Right lobe of liver (tissue), 6 donors: ENCODE measurements around the gene CHP2. TPM values are rescaled to one million over a fixed set of nuclear protein-coding genes. Genes with fewer than 3 reads are reported as not detected.
"Not testable (repeated sequence)": the region's sequence is repeated elsewhere in the genome, so short reads cannot be mapped to it uniquely, and the experiment has no call there.

Experiments used
- ATAC-seq, 4 donors: fragments of 200-7000 bp; cut with Tn5 transposase; one replicate each; pipeline ENCODE4 v1.9.1; 2020; ENCODE audit warnings: mild to moderate bottlenecking in 4 of 4, moderate library complexity in 4 of 4
- DNase-seq, 3 donors: peaks; one replicate each; pipeline ENCODE4 v3.0.0-alpha.2; 2020
- H3K27ac ChIP-seq, 3 donors: fragments of 200-600 bp; one replicate each; pipeline ENCODE4 v1.8.0; 2022
- H3K27me3 ChIP-seq, 2 donors: fragments of 200-600 bp; one replicate each; pipeline ENCODE4 v1.8.0; 2022
- H3K36me3 ChIP-seq, 4 donors: fragments of 200-600 bp; sonication (generic) in 1 of 4; one replicate each; pipeline versions ENCODE4 v1.5.1 to v1.8.0; 2017 to 2022; ENCODE audit warnings: control low read depth in 1 of 4
- H3K4me1 ChIP-seq, 4 donors: fragments of 200-600 bp; sonication (generic) in 1 of 4; one replicate each; pipeline versions ENCODE4 v1.5.1 to v1.8.0; 2017 to 2022; ENCODE audit warnings: control low read depth in 1 of 4
- H3K4me3 ChIP-seq, 3 donors: fragments of 200-600 bp; one replicate each; pipeline ENCODE4 v1.8.0; 2022
- H3K9me3 ChIP-seq, 4 donors: fragments of 200-600 bp; sonication (generic) in 1 of 4; one replicate each; pipeline versions ENCODE4 v1.5.1 to v1.8.0; 2017 to 2022; ENCODE audit warnings: control low read depth in 1 of 4
- POLR2A ChIP-seq: fragments of 450-650 bp; IDR thresholded peaks from one replicate; pipeline ENCODE4 v1.6.1; 2017; ENCODE audit warnings: antibody characterized with exemption, mild to moderate bottlenecking
- WGBS: methylation state at CpG from one replicate; pipeline ENCODE4 v1.1.6; 2018; ENCODE audit warnings: low coverage, low lambda C conversion rate; ENCODE audit not compliant: insufficient coverage; ENCODE audit errors: missing lambda C conversion rate; 5-methylcytosine and 5-hydroxymethylcytosine counted together
- intact Hi-C, 2 donors: fragments of 100-400 bp; cut with DNase I; formaldehyde crosslinking; loops; one replicate each; pipeline versions ENCODE4 v1.11.2 to v1.14.1; 2022
- total RNA-seq, 6 experiments: library from RNA; depleted of rRNA in 2 of 6; stranded (reverse); fragments of >200 nt in 2 of 6; fragmentation: NEBNext Ultra II Directional in 3 of 6; extraction: Animal tissue kit (Norgen Biotek cat#: 25700) in 3 of 6; gene quantifications; one replicate each; pipeline versions ENCODE4 v1.1.0 to v1.2.4, GENCODE V29; 2016 to 2023
- TF ChIP-seq, protein P1 (sequence below), 4 donors: fragments of 200-600 bp in 3 of 4; fragments of 450-650 bp in 1 of 4; IDR thresholded peaks; one replicate each; pipeline versions ENCODE4 v1.5.1 to v1.8.0; 2016 to 2022; ENCODE audit warnings: antibody characterized with exemption in 4 of 4, mild to moderate bottlenecking in 2 of 4
- donor health status: DM: no; HTN: yes; CAD: no.
- donor health status: DM: no; HTN: no; CAD: no.
- donor health status: DM: no; HTN: no; CAD: no.
- donor health status: DM: no; HTN: yes; CAD: no.
- donor health status: DM: no; HTN: yes; CAD: no.

The CHP2 gene
- total RNA-seq, 6 experiments from 2014 or later = not detected

DNA sequence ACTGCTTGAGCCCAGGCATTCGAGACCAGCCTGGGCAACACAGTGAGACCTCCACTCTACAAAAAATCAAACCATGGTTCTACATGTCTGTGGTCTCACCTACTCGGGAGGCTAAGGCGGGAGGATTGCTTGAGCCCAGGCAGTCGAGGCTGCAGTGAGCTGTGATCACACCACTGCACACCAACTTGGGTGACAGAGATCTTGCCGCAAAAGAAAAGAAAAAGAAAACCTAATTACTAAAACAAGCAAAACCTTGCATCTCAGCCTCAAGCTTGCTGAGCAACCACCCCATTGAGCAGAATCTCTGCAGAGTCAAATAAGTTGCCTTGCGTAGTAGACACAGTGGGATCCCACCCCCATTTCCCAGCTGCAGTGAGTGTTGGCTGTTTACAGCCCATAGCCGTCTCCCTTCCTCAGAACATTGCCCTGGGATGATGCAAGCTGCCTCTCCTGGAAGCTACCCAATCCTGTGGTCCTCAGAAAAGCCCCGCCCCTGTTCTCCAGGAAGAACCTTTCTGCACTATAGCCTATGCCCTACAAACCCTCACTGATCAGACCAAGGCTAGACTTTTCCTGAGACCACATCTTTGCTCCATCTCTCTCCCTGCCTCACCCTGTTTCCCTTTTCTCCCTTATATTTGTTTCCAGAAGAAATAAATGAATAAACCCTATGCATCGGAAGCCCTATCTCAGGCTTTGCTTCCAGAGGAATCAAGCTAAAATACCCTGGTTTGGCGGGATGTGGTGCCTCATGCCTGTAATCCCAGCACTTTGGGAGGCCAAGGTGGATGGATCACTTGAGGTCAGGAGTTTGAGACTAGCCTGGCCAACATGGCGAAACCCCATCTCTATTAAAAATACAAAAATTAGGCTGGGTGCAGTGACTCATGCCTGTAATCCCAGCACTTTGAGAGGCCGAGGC lies 25.1 kb upstream of the CHP2 start:
- H3K27me3 ChIP-seq = no peaks in the 10 kb centered on the region
- no peaks in the 10 kb centered on the region for H3K4me1 ChIP-seq
- intact Hi-C loops = no loop called here
- no peak for TF ChIP-seq POLR2A
- TF ChIP-seq, protein P1, sequence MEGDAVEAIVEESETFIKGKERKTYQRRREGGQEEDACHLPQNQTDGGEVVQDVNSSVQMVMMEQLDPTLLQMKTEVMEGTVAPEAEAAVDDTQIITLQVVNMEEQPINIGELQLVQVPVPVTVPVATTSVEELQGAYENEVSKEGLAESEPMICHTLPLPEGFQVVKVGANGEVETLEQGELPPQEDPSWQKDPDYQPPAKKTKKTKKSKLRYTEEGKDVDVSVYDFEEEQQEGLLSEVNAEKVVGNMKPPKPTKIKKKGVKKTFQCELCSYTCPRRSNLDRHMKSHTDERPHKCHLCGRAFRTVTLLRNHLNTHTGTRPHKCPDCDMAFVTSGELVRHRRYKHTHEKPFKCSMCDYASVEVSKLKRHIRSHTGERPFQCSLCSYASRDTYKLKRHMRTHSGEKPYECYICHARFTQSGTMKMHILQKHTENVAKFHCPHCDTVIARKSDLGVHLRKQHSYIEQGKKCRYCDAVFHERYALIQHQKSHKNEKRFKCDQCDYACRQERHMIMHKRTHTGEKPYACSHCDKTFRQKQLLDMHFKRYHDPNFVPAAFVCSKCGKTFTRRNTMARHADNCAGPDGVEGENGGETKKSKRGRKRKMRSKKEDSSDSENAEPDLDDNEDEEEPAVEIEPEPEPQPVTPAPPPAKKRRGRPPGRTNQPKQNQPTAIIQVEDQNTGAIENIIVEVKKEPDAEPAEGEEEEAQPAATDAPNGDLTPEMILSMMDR (IDR thresholded peaks at IDR 0.05) = no peak
- 60% methylated on average over 9 of the region's 12 CpGs for WGBS
- no peak for DNase-seq
- H3K27ac ChIP-seq = no peak overlapping the region
- H3K9me3 ChIP-seq = no peaks in the 10 kb centered on the region
- ATAC-seq = peak in 3 of 4 donors; percentile 22 to 24 (median 23)
- no peaks in the 10 kb centered on the region for H3K36me3 ChIP-seq
- H3K4me3 ChIP-seq = no peak overlapping the region

- Histone ChIP-seq H3K4me1 (no peaks in the 10 kb centered on the region), H3K9me3 (no peaks in the 10 kb centered on the region), H3K4me3 (no peak overlapping the region), H3K36me3 (no peaks in the 10 kb centered on the region), H3K27me3 (no peaks in the 10 kb centered on the region), H3K27ac (no peak overlapping the region)
- intact Hi-C loops = no loop called here
- 65% methylated on average over 12 of the region's 19 CpGs for WGBS
- ATAC-seq (no peak), DNase-seq (no peak)
- TF ChIP-seq, protein P1 (IDR thresholded peaks at IDR 0.05) = no peak
- TF ChIP-seq POLR2A = no peak
Observed at GRCh38 chr16:23734176-23734893, 20.5 kb upstream of the CHP2 start.

DNA sequence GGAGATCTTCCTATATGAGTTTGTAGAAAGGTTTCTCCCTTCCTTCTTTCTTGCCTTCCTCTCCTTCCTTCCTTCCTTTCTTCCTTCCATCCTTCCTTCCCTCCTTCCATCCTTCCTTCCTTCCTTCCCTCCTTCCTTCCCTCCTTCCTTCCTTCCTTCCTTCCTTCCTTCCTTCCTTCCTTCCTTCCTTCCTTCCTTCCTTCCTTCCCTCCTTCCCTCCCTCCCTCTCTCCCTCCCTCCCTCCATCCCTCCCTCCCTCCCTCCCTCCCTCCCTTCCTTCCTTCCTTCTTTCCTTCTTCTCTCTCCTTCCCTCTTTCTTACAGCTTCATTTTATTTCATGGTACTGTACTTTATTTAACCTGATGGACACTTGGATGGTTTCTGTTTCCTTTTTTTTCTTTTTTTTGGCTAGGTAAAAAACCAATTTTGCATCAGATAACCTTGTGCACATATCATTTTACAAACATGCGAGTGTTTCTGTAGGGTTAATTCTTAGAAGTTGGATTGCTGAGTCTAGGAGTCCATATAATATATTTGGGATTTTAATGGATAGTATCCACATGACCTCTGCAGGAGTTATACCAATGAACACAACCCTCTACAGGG lies 17.3 kb upstream of the CHP2 start:
- H3K27ac ChIP-seq, intact Hi-C loops, H3K9me3 ChIP-seq, H3K27me3 ChIP-seq, H3K4me3 ChIP-seq, ATAC-seq, DNase-seq, H3K36me3 ChIP-seq, H3K4me1 ChIP-seq: not testable (repeated sequence)
- 83% methylated on average over 1 of the region's 1 CpG for WGBS

GRCh38 chr16:23739516-23739915 lies 15.3 kb upstream of the CHP2 start:
- no peaks in the 10 kb centered on the region for H3K27me3 ChIP-seq
- H3K4me1 ChIP-seq = no peaks in the 10 kb centered on the region
- TF ChIP-seq, protein P1 (IDR thresholded peaks at IDR 0.05) = no peak
- TF ChIP-seq POLR2A = no peak
- intact Hi-C loops = no loop called here
- no peak for DNase-seq
- H3K4me3 ChIP-seq = no peak overlapping the region
- H3K9me3 ChIP-seq = no peaks in the 10 kb centered on the region
- no peaks in the 10 kb centered on the region for H3K36me3 ChIP-seq
- H3K27ac ChIP-seq = no peak overlapping the region
- no peak for ATAC-seq
- WGBS = 50% methylated on average over 1 of the region's 1 CpG
